ENCODE data around the gene RARG. TPM values are rescaled to one million over a fixed set of nuclear protein-coding genes. Genes with fewer than 3 reads are reported as not detected.
A peak's percentile ranks its signal among the peaks of the same experiment; 100 is the strongest.

The RARG gene
- total and polyA plus RNA-seq, 2 of the 8 experiments (the other 6 are each of a cell fraction or from before 2014, with no cell fraction given) = 68.6 to 68.9 TPM

DNA sequence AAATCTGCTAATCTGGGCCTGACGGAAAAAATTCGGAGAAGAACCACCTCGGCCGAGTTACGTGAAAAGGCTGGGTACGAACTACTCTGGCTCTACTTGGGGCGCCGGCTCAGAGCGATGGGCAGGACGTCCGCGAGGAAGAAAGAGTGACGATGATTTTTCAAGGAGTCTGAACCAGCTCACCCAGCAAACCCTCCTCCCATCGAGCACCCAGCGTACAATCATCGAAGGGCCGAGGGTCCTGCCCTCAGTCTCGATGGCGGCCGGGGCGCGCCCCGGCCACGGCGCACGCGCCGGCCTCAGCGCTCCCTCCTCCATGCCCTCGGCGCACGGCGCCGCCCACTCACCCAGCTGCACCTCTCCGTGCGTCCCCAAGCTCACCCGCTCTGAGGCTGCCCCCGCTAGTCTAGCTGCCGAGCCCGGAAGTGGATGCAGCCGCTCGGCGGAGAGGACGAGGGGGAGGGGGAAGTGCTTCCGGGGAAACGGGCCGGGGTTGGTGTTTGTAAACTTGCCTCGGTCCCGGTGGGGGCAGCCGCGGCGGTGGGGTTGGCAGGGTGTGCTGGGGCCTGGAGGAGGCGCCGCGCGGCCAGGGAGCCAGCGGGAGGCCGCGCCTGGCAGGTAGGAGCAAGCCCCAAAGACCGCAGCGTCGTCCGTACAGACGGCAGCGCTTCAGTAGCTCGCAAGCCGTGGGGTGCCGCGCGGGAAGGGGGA, 51.6 kb downstream of the RARG start, which contains the start of the genes CSAD and ZNF740 (continued):
- TF ChIP-seq, protein P1, sequence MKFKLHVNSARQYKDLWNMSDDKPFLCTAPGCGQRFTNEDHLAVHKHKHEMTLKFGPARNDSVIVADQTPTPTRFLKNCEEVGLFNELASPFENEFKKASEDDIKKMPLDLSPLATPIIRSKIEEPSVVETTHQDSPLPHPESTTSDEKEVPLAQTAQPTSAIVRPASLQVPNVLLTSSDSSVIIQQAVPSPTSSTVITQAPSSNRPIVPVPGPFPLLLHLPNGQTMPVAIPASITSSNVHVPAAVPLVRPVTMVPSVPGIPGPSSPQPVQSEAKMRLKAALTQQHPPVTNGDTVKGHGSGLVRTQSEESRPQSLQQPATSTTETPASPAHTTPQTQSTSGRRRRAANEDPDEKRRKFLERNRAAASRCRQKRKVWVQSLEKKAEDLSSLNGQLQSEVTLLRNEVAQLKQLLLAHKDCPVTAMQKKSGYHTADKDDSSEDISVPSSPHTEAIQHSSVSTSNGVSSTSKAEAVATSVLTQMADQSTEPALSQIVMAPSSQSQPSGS (IDR thresholded peaks at IDR 0.05; ENCODE audit: low read length) = no peak
- TF ChIP-seq TAF7 (optimal IDR thresholded peaks at IDR 0.05; ENCODE audit: borderline replicate concordance, low read depth, low read length) (peak; percentile 56), JUND (IDR thresholded peaks at IDR 0.05; ENCODE audit: low read length) (no peak), TBP (IDR thresholded peaks at IDR 0.05; ENCODE audit: low read depth, low read length) (no peak; the same call in 1 of the 2 replicates), HDAC2 (IDR thresholded peaks at IDR 0.05; ENCODE audit: borderline replicate concordance in 1 of 2, low read depth in 2 of 2, low read length in 2 of 2) (0 out of 4 replicates have a peak, but pooled peaks of 1 of the 2 experiments have one; percentile 84), EP300 (IDR thresholded peaks at IDR 0.05; ENCODE audit: borderline replicate concordance in 1 of 2, low read depth in 2 of 2, low read length in 2 of 2) (peak in 1 of 2 experiments; percentile 56; a peak in 1 of 3 replicates), SIX5 (IDR thresholded peaks at IDR 0.05; ENCODE audit: low read depth, low read length) (peak; percentile 7; the same call in 1 of the 2 replicates), EZH2 (IDR thresholded peaks at IDR 0.05; ENCODE audit: low read depth, low read length, severe bottlenecking) (no peak), RBBP5 (IDR thresholded peaks at IDR 0.05; ENCODE audit: borderline replicate concordance, low read depth, low read length) (no peak; the same call in 1 of the 2 replicates), SP2 (IDR thresholded peaks at IDR 0.05; ENCODE audit: low read length) (no peak), FOSL1 (IDR thresholded peaks at IDR 0.05; ENCODE audit: insufficient read depth, low read depth, low read length) (no peak), SAP30 (IDR thresholded peaks at IDR 0.05; ENCODE audit: insufficient read depth, insufficient replicate concordance, low read length) (no peak), CREB1 (IDR thresholded peaks at IDR 0.05) (peak; percentile 22; the same call in 1 of the 2 replicates), ASH2L (IDR thresholded peaks at IDR 0.05; ENCODE audit: low read length) (peak; percentile 89), BACH1 (IDR thresholded peaks at IDR 0.05; ENCODE audit: low read length) (no peak), KDM1A (IDR thresholded peaks at IDR 0.05; ENCODE audit: borderline replicate concordance, low read length) (no peak)
- TF ChIP-seq, protein P2, sequence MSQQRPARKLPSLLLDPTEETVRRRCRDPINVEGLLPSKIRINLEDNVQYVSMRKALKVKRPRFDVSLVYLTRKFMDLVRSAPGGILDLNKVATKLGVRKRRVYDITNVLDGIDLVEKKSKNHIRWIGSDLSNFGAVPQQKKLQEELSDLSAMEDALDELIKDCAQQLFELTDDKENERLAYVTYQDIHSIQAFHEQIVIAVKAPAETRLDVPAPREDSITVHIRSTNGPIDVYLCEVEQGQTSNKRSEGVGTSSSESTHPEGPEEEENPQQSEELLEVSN (IDR thresholded peaks at IDR 0.05) = peak; percentile 68
- TF ChIP-seq, protein P3, sequence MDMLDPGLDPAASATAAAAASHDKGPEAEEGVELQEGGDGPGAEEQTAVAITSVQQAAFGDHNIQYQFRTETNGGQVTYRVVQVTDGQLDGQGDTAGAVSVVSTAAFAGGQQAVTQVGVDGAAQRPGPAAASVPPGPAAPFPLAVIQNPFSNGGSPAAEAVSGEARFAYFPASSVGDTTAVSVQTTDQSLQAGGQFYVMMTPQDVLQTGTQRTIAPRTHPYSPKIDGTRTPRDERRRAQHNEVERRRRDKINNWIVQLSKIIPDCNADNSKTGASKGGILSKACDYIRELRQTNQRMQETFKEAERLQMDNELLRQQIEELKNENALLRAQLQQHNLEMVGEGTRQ (IDR thresholded peaks at IDR 0.05; ENCODE audit: low read length) = no peak
- TF ChIP-seq, protein P4, sequence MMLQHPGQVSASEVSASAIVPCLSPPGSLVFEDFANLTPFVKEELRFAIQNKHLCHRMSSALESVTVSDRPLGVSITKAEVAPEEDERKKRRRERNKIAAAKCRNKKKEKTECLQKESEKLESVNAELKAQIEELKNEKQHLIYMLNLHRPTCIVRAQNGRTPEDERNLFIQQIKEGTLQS (IDR thresholded peaks at IDR 0.05; ENCODE audit: insufficient read depth, low read depth, low read length) = no peak
